Naive thymus-derived CD4-positive, alpha-beta T cell (primary cell): ENCODE results near the gene ZNF629. TPM values are rescaled to one million over a fixed set of nuclear protein-coding genes. Genes with fewer than 3 reads are reported as not detected.

Experiments
- ATAC-seq: fragments of 150-1000 bp; cut with Tn5 transposase; 2 replicates; pipeline ENCODE4 v1.10.0; 2021; ENCODE audit warnings: mild to moderate bottlenecking, moderate library complexity
- CTCF ChIA-PET: fragments of 350-600 bp; sonication (Branson Sonifier 250); formaldehyde crosslinking; loops from one replicate; lab custom pipeline; 2021; ENCODE audit warnings: antibody characterized with exemption; lab: Charles Lee
- POLR2A ChIA-PET: fragments of 350-600 bp; sonication (Branson Sonifier 250); formaldehyde crosslinking; loops from one replicate; lab custom pipeline; 2021; ENCODE audit warnings: antibody characterized with exemption, inconsistent platforms; lab: Charles Lee
- DNase-seq, 9 donors: peaks; one replicate each; pipeline versions ENCODE4 v3.0.0 to v3.0.0-alpha.2; 2020 to 2022; ENCODE audit warnings: mixed read lengths in 1 of 9
- H3K27ac ChIP-seq: one replicate; pipeline ENCODE4 v1.7.0; 2013; ENCODE audit warnings: mild to moderate bottlenecking, low read depth, low read length, moderate library complexity
- H3K27me3 ChIP-seq, 2 donors: one replicate each; pipeline ENCODE4 v1.7.0; 2013; ENCODE audit warnings: low read length in 2 of 2, mild to moderate bottlenecking in 2 of 2, moderate library complexity in 2 of 2; ENCODE audit not compliant: control insufficient read depth in 2 of 2, insufficient read depth in 2 of 2
- H3K36me3 ChIP-seq, 3 experiments: 1 replicate in 2 of 3; 2 replicates in 1 of 3; pipeline ENCODE4 v1.7.0; 2013; ENCODE audit warnings: low read length in 3 of 3, mild to moderate bottlenecking in 3 of 3, moderate library complexity in 1 of 3; ENCODE audit not compliant: insufficient read depth in 3 of 3, control insufficient read depth in 2 of 3
- H3K4me1 ChIP-seq, 2 donors: one replicate each; pipeline ENCODE4 v1.7.0; 2013; ENCODE audit warnings: low read length in 2 of 2, mild to moderate bottlenecking in 2 of 2, moderate library complexity in 1 of 2; ENCODE audit not compliant: control insufficient read depth in 2 of 2, insufficient read depth in 2 of 2
- H3K4me3 ChIP-seq: 2 replicates; pipeline ENCODE4 v1.7.0; 2013; ENCODE audit warnings: mild to moderate bottlenecking, low read length
- H3K9me3 ChIP-seq, 3 experiments: 1 replicate in 2 of 3; 2 replicates in 1 of 3; pipeline ENCODE4 v1.7.0; 2013; ENCODE audit warnings: low read length in 3 of 3; ENCODE audit not compliant: control insufficient read depth in 2 of 3
- H3K27ac Mint-ChIP-seq, 9 donors: one replicate each; pipeline ENCODE4 v1.8.0; 2020 to 2022; ENCODE audit warnings: mixed read lengths in 9 of 9, mild to moderate bottlenecking in 8 of 9, moderate library complexity in 5 of 9, inconsistent platforms in 2 of 9
- H3K27me3 Mint-ChIP-seq, 5 donors: one replicate each; pipeline ENCODE4 v1.8.0; 2021 to 2022; ENCODE audit warnings: mixed read lengths in 5 of 5, mild to moderate bottlenecking in 1 of 5
- H3K36me3 Mint-ChIP-seq, 5 donors: one replicate each; pipeline ENCODE4 v1.8.0; 2020 to 2022; ENCODE audit warnings: mixed read lengths in 5 of 5, mild to moderate bottlenecking in 3 of 5, inconsistent platforms in 1 of 5
- H3K4me1 Mint-ChIP-seq, 7 donors: one replicate each; pipeline ENCODE4 v1.8.0; 2020 to 2022; ENCODE audit warnings: mixed read lengths in 7 of 7, mild to moderate bottlenecking in 3 of 7, inconsistent platforms in 1 of 7
- H3K4me3 Mint-ChIP-seq, 10 donors: one replicate each; pipeline ENCODE4 v1.8.0; 2020 to 2022; ENCODE audit warnings: mild to moderate bottlenecking in 10 of 10, mixed read lengths in 10 of 10, moderate library complexity in 6 of 10, inconsistent platforms in 2 of 10
- H3K9me3 Mint-ChIP-seq, 11 donors: one replicate each; pipeline ENCODE4 v1.8.0; 2020 to 2022; ENCODE audit warnings: mixed read lengths in 11 of 11, mild to moderate bottlenecking in 4 of 11, inconsistent platforms in 1 of 11, moderate library complexity in 1 of 11
- intact Hi-C, 2 donors: fragments of 100-400 bp; cut with micrococcal nuclease; formaldehyde crosslinking; loops; one replicate each; pipeline ENCODE4 v1.15.1; 2023
- polyA plus RNA-seq, 2 donors: library from polyadenylated mRNA; unstranded; fragments of 300-500 nt; fragmentation: Illumina TruSeq; gene quantifications; one replicate each; pipeline ENCODE4 v1.2.3, GENCODE V29; 2021
- total RNA-seq, 6 experiments: library from RNA in 5 of 6; stranded (reverse) in 5 of 6; gene quantifications; 1 replicate in 5 of 6; 2 replicates in 1 of 6; pipeline ENCODE4 v1.2.3 and lab custom pipeline; 2021 to 2026

Gene ZNF629
- total and polyA plus RNA-seq, 7 experiments from 2014 or later, result 0.66 to 11.1 (median 3.1) TPM

DNA sequence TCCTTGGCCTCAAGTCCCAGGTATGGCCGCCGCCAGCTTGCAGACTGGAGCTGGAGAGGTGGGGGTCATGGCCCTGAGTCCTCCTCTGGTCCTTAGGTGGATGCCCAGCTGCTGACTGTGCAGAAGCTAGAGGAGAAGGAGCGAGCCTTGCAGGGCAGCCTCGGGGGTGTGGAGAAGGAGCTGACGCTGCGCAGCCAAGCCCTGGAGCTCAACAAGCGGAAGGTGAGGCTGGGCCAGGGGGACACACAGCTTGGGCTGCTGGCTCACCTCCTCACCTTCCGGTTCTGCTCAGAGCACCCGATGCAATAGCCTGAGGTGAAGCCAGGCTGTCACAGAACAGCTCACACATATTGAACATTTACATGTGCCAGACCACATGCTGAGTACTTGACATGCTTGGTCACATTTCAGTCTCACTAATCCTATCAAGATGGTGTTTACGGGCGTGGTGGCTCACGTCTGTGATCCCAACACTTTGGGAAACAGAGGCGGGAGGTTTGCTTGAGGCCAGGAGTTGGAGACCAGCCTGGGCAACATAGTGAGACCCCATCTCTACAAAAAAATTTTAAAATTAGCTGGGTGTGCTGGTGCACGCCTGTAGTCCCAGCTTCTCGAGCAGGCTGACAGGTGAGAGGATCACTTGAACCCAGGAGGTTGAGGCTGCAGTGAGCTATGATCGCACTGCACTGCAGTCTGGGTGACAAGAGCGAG, 17.5 kb downstream of the ZNF629 start:
- Histone ChIP-seq H3K4me1 (peaks cover 0 to 18% of the 10 kb centered on the region in 2 donors), H3K9me3 (no peaks in the 10 kb centered on the region), H3K27me3 (no peaks in the 10 kb centered on the region), H3K27ac (no peak overlapping the region), H3K4me3 (no peak overlapping the region), H3K36me3 (peaks cover 21 to 99% (median 51%) of the 10 kb centered on the region in 3 experiments)
- ATAC-seq (no peak), DNase-seq (no peak)
- intact Hi-C loops, result no loop called here
- H3K4me3 Mint-ChIP-seq, result no peak overlapping the region
- ChIA-PET CTCF (no interaction called here), POLR2A (interaction anchor here (0.5 to 1.0 kb wide), 5 partner anchors 11 to 536 kb away, joined by 3 read pairs; partner anchors contain the start of gene PHKG2)
- no peak overlapping the region for H3K27ac Mint-ChIP-seq
- peaks cover 3 to 45% (median 21%) of the 10 kb centered on the region in 5 donors for H3K36me3 Mint-ChIP-seq
- no peaks in the 10 kb centered on the region for H3K9me3 Mint-ChIP-seq
- H3K4me1 Mint-ChIP-seq, result peaks cover 9 to 23% (median 15%) of the 10 kb centered on the region in 7 donors
- no peaks in the 10 kb centered on the region for H3K27me3 Mint-ChIP-seq

DNA sequence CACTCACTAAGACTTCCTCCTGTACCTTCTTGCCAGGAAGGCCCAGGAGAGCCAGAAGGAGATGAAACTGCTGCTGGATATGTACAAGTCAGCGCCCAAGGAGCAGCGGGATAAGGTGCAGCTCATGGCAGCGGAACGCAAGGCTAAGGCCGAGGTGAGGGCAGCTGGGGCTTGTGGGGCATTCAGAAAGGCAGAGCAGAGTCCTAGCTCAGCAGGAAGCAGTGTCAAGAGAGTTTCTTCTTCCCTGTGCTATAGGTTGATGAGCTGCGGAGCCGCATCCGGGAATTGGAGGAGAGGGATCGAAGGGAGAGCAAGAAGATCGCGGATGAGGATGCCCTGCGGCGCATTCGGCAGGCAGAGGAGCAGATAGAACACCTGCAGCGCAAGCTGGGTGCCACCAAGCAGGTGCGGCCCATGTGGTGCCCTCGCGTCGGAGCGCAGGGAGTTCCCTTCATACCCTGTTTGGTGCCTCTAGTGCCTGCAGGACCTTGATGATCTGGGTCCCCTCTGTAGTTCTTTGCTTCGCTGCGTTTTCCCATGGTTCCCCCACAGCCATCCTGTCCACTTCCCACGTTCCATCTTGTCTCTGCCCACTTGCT, 18.3 kb downstream of the ZNF629 start:
- no peak overlapping the region for H3K4me3 ChIP-seq
- CTCF ChIA-PET, result no interaction called here
- intact Hi-C loops, result no loop called here
- POLR2A ChIA-PET, result interaction anchor here (1.0 kb wide), 1 partner anchor 17 kb away, joined by 3 read pairs; no protein-coding TSS in a partner anchor
- no peak for DNase-seq
- no peak for ATAC-seq
- peaks cover 0 to 20% of the 10 kb centered on the region in 2 donors for H3K4me1 ChIP-seq
- peaks cover 10 to 27% (median 18%) of the 10 kb centered on the region in 7 donors for H3K4me1 Mint-ChIP-seq
- no peaks in the 10 kb centered on the region for H3K27me3 ChIP-seq
- peaks cover 3 to 47% (median 21%) of the 10 kb centered on the region in 5 donors for H3K36me3 Mint-ChIP-seq
- H3K27me3 Mint-ChIP-seq, result no peaks in the 10 kb centered on the region
- no peaks in the 10 kb centered on the region for H3K9me3 Mint-ChIP-seq
- H3K9me3 ChIP-seq, result no peaks in the 10 kb centered on the region
- no peak overlapping the region for H3K4me3 Mint-ChIP-seq
- peak overlapping the region in 3 of 9 donors; percentile 10 to 38 (median 14) for H3K27ac Mint-ChIP-seq
- H3K27ac ChIP-seq, result no peak overlapping the region
- peaks cover 29 to 99% (median 54%) of the 10 kb centered on the region in 3 experiments for H3K36me3 ChIP-seq

DNA sequence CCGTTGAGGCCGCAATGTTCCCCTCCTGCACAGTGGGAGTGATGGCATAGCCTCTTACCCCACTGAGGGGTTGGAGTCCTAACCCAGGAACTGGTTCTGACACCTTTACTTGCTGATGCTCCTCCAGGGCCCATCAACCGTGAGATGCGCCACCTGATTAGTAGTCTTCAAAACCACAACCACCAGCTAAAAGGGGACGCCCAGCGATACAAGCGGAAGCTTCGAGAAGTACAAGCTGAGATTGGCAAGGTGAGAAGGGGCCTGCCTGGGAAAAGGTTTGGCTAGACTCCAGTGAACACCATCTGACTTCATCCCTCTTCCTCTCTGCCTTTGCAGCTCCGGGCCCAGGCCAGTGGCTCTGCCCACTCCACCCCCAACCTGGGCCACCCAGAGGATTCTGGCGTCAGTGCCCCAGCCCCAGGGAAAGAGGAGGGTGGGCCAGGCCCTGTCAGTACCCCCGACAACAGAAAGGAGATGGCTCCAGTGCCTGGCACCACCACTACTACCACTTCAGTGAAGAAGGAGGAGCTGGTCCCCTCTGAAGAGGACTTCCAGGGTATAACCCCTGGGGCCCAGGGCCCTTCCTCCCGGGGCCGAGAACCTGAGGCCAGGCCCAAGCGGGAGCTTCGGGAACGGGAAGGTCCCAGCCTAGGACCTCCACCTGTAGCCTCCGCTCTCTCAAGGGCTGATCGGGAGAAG, 19.1 kb downstream of the ZNF629 start:
- no peak overlapping the region for H3K4me3 Mint-ChIP-seq
- ATAC-seq (peak; percentile 60), DNase-seq (no peak)
- no peaks in the 10 kb centered on the region for H3K9me3 ChIP-seq
- H3K4me1 Mint-ChIP-seq, result peaks cover 14 to 30% (median 25%) of the 10 kb centered on the region in 7 donors
- intact Hi-C loops, result no loop called here
- no peak overlapping the region for H3K27ac Mint-ChIP-seq
- no peaks in the 10 kb centered on the region for H3K27me3 ChIP-seq
- peaks cover 7 to 28% of the 10 kb centered on the region in 2 donors for H3K4me1 ChIP-seq
- no peak overlapping the region for H3K27ac ChIP-seq
- CTCF ChIA-PET, result interaction anchor here (0.6 kb wide), 1 partner anchor 130 kb away, joined by 3 read pairs; no protein-coding TSS in a partner anchor
- no peak overlapping the region for H3K4me3 ChIP-seq
- H3K9me3 Mint-ChIP-seq, result no peaks in the 10 kb centered on the region
- POLR2A ChIA-PET, result interaction anchor here (1.3 kb wide), 1 partner anchor 15 kb away, joined by 4 read pairs; no protein-coding TSS in a partner anchor
- no peaks in the 10 kb centered on the region for H3K27me3 Mint-ChIP-seq
- peaks cover 29 to 99% (median 54%) of the 10 kb centered on the region in 3 experiments for H3K36me3 ChIP-seq
- peaks cover 3 to 49% (median 21%) of the 10 kb centered on the region in 5 donors for H3K36me3 Mint-ChIP-seq

DNA sequence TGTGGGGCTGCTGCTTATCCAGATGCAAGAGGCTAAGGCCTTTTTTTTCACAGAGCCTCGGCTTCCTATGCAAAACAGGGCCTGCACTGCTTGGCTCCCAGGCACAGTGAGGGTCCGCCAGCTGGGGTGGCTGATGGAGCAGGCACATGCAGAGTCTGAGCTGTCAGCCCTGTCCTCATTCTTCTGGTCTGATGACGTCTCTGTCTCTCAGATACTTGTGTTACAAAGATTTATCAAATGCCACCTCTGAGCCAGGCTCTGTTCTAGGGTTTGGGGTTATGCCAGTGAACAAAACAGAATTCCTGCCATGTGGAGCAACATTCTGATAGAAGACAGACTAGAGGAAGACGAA, 20.1 kb downstream of the ZNF629 start:
- H3K27me3 Mint-ChIP-seq, result no peaks in the 10 kb centered on the region
- POLR2A ChIA-PET, result interaction anchor here (0.9 to 1.3 kb wide), 2 partner anchors 14 to 43 kb away, joined by 4 read pairs; no protein-coding TSS in a partner anchor
- Histone ChIP-seq H3K27me3 (no peaks in the 10 kb centered on the region), H3K27ac (no peak overlapping the region), H3K4me1 (peaks cover 11 to 32% of the 10 kb centered on the region in 2 donors), H3K4me3 (no peak overlapping the region), H3K36me3 (peaks cover 29 to 97% (median 49%) of the 10 kb centered on the region in 3 experiments), H3K9me3 (no peaks in the 10 kb centered on the region)
- H3K4me3 Mint-ChIP-seq, result no peak overlapping the region
- no peaks in the 10 kb centered on the region for H3K9me3 Mint-ChIP-seq
- peaks cover 12 to 33% (median 19%) of the 10 kb centered on the region in 7 donors for H3K4me1 Mint-ChIP-seq
- CTCF ChIA-PET, result no interaction called here
- ATAC-seq, result no peak
- H3K27ac Mint-ChIP-seq, result peak overlapping the region in 1 of 9 donors; percentile 12
- no peak for DNase-seq
- H3K36me3 Mint-ChIP-seq, result peaks cover 3 to 44% (median 18%) of the 10 kb centered on the region in 5 donors
- intact Hi-C loops, result no loop called here

DNA sequence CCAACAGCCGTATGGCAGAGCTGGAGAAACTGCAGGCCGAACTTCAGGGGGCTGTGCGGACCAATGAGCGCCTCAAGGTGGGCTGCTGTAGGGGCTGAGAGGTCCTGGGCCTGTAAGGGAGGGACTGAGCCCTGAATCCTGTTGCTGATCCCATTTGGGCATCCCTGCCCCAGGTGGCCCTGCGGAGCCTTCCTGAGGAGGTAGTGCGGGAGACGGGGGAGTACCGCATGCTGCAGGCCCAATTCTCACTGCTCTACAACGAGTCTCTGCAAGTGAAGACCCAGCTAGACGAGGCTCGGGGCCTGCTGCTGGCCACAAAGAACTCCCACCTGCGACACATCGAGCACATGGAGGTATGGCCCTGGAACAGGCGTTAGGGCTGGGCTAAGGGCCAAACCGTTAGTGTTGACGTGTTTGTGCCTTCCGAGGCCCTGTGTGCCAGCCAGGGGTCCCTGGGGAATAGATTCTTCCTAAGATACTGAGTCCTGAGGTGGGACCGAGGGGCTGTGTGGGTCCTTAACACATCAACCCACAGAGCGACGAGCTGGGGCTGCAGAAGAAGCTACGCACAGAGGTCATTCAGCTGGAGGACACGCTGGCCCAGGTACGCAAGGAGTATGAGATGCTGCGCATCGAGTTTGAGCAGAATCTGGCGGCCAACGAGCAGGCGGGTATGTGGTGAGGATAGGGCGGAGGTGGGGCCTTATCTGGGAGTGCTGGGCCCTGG, 20.6 kb downstream of the ZNF629 start:
- ChIA-PET CTCF (no interaction called here), POLR2A (interaction anchor here (0.7 to 1.6 kb wide), 3 partner anchors 19 to 48 kb away, joined by 3 to 4 read pairs (median 3); no protein-coding TSS in a partner anchor)
- DNase-seq (no peak), ATAC-seq (no peak)
- no peak overlapping the region for H3K27ac ChIP-seq
- H3K4me1 Mint-ChIP-seq, result peaks cover 14 to 34% (median 20%) of the 10 kb centered on the region in 7 donors
- no peak overlapping the region for H3K4me3 Mint-ChIP-seq
- H3K9me3 Mint-ChIP-seq, result no peaks in the 10 kb centered on the region
- H3K4me1 ChIP-seq, result peaks cover 11 to 32% of the 10 kb centered on the region in 2 donors
- H3K27me3 ChIP-seq, result no peaks in the 10 kb centered on the region
- no peaks in the 10 kb centered on the region for H3K27me3 Mint-ChIP-seq
- H3K27ac Mint-ChIP-seq, result no peak overlapping the region
- H3K36me3 ChIP-seq, result peaks cover 29 to 94% (median 49%) of the 10 kb centered on the region in 3 experiments
- no peaks in the 10 kb centered on the region for H3K9me3 ChIP-seq
- intact Hi-C loops, result no loop called here
- H3K4me3 ChIP-seq, result no peak overlapping the region
- H3K36me3 Mint-ChIP-seq, result peaks cover 3 to 43% (median 18%) of the 10 kb centered on the region in 5 donors
